T-helper 1 cell treated with Interleukin-12 subunit alpha and Interleukin-12 subunit beta and Interleukin-4 antibody, amounts not matched to agents 30 μg/mL and 1 μg/mL, for 36 hours (primary cell): ENCODE data around the gene TXNL4B.

Experiments
- H3K27ac Mint-ChIP-seq: one replicate; pipeline ENCODE4 v1.8.0; 2021; ENCODE audit warnings: mild to moderate bottlenecking, mixed read lengths
- H3K27me3 Mint-ChIP-seq: one replicate; pipeline ENCODE4 v1.8.0; 2021; ENCODE audit warnings: low read depth, mixed read lengths
- H3K36me3 Mint-ChIP-seq: one replicate; pipeline ENCODE4 v1.8.0; 2021; ENCODE audit warnings: low read depth, mixed read lengths
- H3K4me1 Mint-ChIP-seq: one replicate; pipeline ENCODE4 v1.8.0; 2021; ENCODE audit warnings: low read depth, mixed read lengths
- H3K4me3 Mint-ChIP-seq: one replicate; pipeline ENCODE4 v1.8.0; 2021; ENCODE audit warnings: mild to moderate bottlenecking, moderate library complexity, mixed read lengths
- H3K9me3 Mint-ChIP-seq: one replicate; pipeline ENCODE4 v1.8.0; 2021; ENCODE audit warnings: mixed read lengths

Gene TXNL4B

DNA sequence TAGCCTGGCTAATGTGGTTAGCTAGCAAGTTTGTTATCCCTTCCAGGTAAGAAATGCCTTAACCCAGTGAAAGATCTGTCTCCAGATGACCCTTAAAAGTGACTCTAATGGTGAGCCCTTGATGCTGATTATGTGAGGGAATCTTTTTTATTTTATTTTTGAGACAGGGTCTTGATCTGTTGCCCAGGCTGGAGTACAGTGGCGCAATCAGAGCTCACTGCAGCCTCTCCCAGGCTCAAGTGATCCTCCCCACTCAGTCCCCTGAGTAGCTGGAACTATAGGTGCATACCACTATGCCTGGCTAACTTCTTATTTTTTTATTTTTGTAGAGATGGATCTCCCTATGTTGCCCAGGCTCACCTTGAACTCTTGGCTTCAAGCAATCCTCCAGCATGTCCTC is 49.9 kb downstream of the TXNL4B start:
- Mint-ChIP-seq H3K27me3 (no peaks in the 10 kb centered on the region), H3K4me1 (no peaks in the 10 kb centered on the region), H3K36me3 (no peaks in the 10 kb centered on the region), H3K9me3 (no peaks in the 10 kb centered on the region), H3K27ac (no peak overlapping the region), H3K4me3 (no peak overlapping the region)

DNA sequence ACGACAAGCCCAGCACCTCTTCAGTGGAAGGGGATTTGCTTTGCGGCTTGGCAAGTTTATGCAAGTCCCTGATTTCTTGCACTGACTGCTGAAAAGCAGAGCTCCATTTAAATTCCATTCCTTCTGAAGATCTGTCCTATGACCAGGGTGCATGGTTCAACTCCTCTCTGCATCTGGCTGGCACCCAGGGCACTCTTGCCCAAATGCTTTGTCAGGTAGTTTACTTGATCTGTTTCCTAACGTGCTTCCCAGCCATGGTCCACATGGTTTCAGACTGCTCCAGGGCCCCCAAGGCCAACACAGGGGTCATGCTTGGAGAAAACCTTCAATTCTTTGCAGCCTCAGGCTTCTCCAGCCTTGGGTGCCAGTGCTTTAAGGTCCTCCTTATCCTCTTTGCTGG is 50.4 kb downstream of the TXNL4B start:
- Mint-ChIP-seq H3K4me1 (no peaks in the 10 kb centered on the region), H3K9me3 (no peaks in the 10 kb centered on the region), H3K4me3 (no peak overlapping the region), H3K27me3 (no peaks in the 10 kb centered on the region), H3K27ac (no peak overlapping the region), H3K36me3 (no peaks in the 10 kb centered on the region)

GRCh38 chr16:72042157-72042660 is 51.2 kb downstream of the TXNL4B start:
- Mint-ChIP-seq H3K4me3 (no peak overlapping the region), H3K4me1 (no peaks in the 10 kb centered on the region), H3K27me3 (no peaks in the 10 kb centered on the region), H3K9me3 (no peaks in the 10 kb centered on the region), H3K36me3 (no peaks in the 10 kb centered on the region), H3K27ac (no peak overlapping the region)

- no peaks in the 10 kb centered on the region for H3K27me3 Mint-ChIP-seq
- no peaks in the 10 kb centered on the region for H3K9me3 Mint-ChIP-seq
- H3K36me3 Mint-ChIP-seq, result no peaks in the 10 kb centered on the region
- no peaks in the 10 kb centered on the region for H3K4me1 Mint-ChIP-seq
- H3K27ac Mint-ChIP-seq, result no peak overlapping the region
- H3K4me3 Mint-ChIP-seq, result no peak overlapping the region
These were observed 57.3 kb downstream of the TXNL4B start for GRCh38 chr16:72036098-72036497.
